ENCODE measurements around the gene TCFL5. TPM values are rescaled to one million over a fixed set of nuclear protein-coding genes. Genes with fewer than 3 reads are reported as not detected.
A peak's percentile ranks its signal among the peaks of the same experiment; 100 is the strongest.

The TCFL5 gene
- total RNA-seq, 4 donors from 2014 or later, result 5.2 to 8.4 (median 7.2) TPM

DNA sequence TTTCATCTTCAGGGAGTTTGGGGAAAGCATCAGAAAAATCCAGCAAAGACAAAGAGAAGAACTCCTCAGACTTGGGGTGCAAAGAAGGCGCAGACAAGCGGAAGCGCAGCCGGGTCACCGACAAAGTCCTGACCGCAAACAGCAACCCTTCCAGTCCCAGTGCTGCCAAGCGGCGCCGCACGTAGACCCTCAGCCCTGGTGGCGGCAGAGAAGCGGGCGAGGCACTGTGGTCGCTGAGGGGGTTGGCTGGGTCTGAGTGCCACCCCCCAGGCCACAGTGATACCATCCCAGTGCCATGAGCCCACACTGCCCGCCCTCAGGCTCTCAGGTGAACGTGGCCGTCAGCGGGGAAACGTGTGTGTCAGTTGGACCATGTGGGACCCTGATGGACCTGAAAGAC, 62.2 kb downstream of the TCFL5 start:
- no peak for DNase-seq
- H3K27me3 ChIP-seq, result no peaks in the 10 kb centered on the region
- no peak overlapping the region for H3K27ac ChIP-seq
- WGBS, 2 donors, result 95 to 98% methylated on average over 6 to 19 of the region's 19 CpGs
- peaks cover 5 to 44% (median 16%) of the 10 kb centered on the region in 3 donors for H3K36me3 ChIP-seq
- peaks cover 10 to 48% (median 16%) of the 10 kb centered on the region in 3 donors for H3K4me1 ChIP-seq
- intact Hi-C loops (cut with DNase I), result no loop called here
- TF ChIP-seq, protein P1, sequence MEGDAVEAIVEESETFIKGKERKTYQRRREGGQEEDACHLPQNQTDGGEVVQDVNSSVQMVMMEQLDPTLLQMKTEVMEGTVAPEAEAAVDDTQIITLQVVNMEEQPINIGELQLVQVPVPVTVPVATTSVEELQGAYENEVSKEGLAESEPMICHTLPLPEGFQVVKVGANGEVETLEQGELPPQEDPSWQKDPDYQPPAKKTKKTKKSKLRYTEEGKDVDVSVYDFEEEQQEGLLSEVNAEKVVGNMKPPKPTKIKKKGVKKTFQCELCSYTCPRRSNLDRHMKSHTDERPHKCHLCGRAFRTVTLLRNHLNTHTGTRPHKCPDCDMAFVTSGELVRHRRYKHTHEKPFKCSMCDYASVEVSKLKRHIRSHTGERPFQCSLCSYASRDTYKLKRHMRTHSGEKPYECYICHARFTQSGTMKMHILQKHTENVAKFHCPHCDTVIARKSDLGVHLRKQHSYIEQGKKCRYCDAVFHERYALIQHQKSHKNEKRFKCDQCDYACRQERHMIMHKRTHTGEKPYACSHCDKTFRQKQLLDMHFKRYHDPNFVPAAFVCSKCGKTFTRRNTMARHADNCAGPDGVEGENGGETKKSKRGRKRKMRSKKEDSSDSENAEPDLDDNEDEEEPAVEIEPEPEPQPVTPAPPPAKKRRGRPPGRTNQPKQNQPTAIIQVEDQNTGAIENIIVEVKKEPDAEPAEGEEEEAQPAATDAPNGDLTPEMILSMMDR (IDR thresholded peaks at IDR 0.05), result no peak
- TF ChIP-seq POLR2A (IDR thresholded peaks at IDR 0.05), result no peak
- H3K9me3 ChIP-seq, result no peaks in the 10 kb centered on the region
- H3K4me3 ChIP-seq, result no peak overlapping the region

DNA sequence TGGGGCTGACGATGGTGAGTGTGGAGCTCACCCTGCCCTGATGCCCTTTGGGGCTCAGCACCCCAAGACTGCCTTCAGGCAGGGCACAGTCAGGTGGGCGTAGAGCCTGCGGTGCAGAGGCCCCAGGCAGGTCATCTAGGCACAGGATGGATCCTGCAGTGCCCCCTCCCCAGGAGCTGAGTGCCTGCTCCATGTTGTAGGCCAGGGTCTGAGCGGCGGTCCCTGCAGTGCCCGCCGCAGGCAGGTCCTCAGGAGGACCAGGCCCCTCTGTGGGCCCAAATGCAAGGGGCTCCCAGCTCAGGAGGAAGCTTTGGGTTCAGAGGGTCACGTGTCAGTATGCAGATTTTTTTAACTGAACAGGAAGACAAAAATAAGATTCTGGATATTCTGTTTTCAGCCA, 62.6 kb downstream of the TCFL5 start:
- Histone ChIP-seq H3K4me3 (no peak overlapping the region), H3K27ac (no peak overlapping the region), H3K36me3 (peaks cover 5 to 44% (median 16%) of the 10 kb centered on the region in 3 donors), H3K9me3 (no peaks in the 10 kb centered on the region), H3K4me1 (peaks cover 10 to 46% (median 14%) of the 10 kb centered on the region in 3 donors), H3K27me3 (no peaks in the 10 kb centered on the region)
- TF ChIP-seq, protein P1 (IDR thresholded peaks at IDR 0.05), result no peak
- TF ChIP-seq POLR2A (IDR thresholded peaks at IDR 0.05), result no peak
- DNase-seq, result no peak
- intact Hi-C loops (cut with DNase I), result no loop called here
- 87 to 92% methylated on average over 3 to 7 of the region's 8 CpGs for WGBS, 2 donors

DNA sequence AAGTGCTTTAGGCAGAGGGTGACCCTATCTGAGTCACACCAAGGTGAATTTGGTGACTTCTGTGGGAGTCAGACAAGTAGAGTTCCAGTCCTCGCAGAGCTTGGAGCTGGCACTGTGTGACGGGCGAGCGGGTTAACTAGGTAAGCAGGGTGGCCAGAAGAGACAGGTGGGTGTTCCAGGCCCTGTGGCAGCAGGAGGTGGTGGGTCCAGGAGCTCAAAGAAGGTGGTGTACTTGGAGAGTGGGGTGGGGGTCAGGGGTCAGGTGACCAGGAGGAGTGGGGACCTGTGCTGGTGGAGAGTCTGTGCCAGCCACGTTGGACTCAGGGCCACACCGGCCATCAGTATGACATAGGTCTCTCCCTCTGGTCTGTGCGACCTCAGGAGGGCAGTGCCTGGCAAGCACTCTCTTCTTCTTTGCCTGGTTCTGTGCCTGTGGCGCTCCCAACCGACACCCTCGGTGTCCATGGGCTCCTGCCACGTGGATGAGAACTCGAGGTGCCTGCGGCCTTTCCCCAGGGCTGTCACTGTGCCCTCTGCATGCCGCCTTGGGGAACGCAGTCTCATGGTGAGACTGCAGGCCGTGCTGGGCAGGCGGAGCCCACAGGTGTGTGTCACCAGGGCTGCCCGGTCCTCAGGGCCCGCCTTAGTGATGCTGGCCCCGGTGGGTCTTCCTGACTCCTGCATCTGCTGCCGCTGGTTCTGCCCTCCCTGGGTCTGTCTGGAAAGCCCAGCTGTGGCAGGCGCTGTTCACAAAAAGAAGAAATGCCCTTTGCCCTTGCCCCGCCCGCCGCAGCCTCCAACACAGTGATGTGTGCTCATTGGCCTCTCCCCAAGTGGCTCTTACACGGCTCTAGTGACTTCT, 63.7 kb downstream of the TCFL5 start:
- WGBS, 2 donors, result 75 to 84% methylated on average over 13 to 20 of the region's 26 CpGs
- DNase-seq, result no peak
- Histone ChIP-seq H3K4me1 (peaks cover 11 to 52% (median 15%) of the 10 kb centered on the region in 3 donors), H3K9me3 (no peaks in the 10 kb centered on the region), H3K27ac (peak overlapping the region in 3 of 4 donors; percentile 88 to 95 (median 95)), H3K4me3 (no peak overlapping the region), H3K36me3 (peaks cover 5 to 44% (median 16%) of the 10 kb centered on the region in 3 donors), H3K27me3 (no peaks in the 10 kb centered on the region)
- intact Hi-C loops (cut with DNase I), result no loop called here
- TF ChIP-seq, protein P1 (IDR thresholded peaks at IDR 0.05), result no peak
- no peak for TF ChIP-seq POLR2A (IDR thresholded peaks at IDR 0.05)

DNA sequence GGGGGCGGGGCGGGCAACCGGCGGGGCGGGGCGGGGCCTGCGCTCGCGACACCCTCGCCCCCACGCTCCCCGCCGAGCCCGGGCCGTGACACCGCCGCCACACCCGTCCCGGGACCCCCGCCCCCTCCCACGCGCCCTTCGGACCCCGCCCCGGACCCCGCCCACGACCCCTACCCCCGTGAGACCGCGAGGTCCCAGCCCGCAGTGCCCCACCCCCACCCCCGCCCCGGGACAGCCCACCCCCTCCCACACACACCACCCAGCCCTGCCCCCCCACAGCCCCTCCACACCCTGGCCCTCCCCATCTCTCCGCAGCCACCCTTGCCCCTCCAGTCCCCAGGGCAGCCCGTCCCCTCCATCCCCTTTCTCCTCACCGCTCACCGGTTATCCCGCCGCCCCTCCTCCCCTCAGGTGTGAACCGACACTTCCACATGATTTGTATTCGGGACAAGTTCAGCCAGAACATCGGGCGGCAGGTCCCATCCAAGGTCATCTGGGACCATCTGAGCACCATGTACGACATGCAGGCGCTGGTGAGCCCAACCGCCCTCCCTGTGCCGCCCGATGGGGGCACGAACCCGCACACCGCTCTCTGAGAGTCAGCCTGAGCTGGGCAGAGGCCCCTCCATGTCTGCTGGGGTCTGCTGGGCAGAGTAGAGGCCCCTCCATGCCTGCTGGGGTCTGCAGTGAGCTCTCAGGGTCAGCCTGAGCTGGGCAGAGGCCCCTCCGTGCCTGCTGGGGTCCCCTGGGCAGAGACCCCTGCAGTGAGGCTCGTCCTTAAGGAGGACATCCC, 64.7 kb downstream of the TCFL5 start:
- no peaks in the 10 kb centered on the region for H3K27me3 ChIP-seq
- TF ChIP-seq, protein P1 (IDR thresholded peaks at IDR 0.05), result no peak
- TF ChIP-seq POLR2A (IDR thresholded peaks at IDR 0.05), result no peak
- H3K4me1 ChIP-seq, result peaks cover 11 to 46% (median 15%) of the 10 kb centered on the region in 3 donors
- peak overlapping the region; percentile 66 to 93 (median 78) for H3K4me3 ChIP-seq
- DNase-seq, result no peak
- no peaks in the 10 kb centered on the region for H3K9me3 ChIP-seq
- peak overlapping the region; percentile 88 to 95 (median 94) for H3K27ac ChIP-seq
- 64% methylated on average over 6 of the region's 53 CpGs; no CpG with 5 or more reads in 1 of the 2 donors for WGBS, 2 donors
- intact Hi-C loops (cut with DNase I), result no loop called here
- peaks cover 5 to 44% (median 16%) of the 10 kb centered on the region in 3 donors for H3K36me3 ChIP-seq

Measured in esophagus squamous epithelium (tissue), 5 donors.